GM18861 (cell line): ENCODE results near the gene CALD1.
A peak's percentile ranks its signal among the peaks of the same experiment; 100 is the strongest.

Experiments
- ATAC-seq: cut with Tn5 transposase; IDR thresholded peaks from one replicate; pipeline ENCODE4 v1.9.1; 2021; ENCODE audit not compliant: unreplicated experiment

Gene CALD1

DNA sequence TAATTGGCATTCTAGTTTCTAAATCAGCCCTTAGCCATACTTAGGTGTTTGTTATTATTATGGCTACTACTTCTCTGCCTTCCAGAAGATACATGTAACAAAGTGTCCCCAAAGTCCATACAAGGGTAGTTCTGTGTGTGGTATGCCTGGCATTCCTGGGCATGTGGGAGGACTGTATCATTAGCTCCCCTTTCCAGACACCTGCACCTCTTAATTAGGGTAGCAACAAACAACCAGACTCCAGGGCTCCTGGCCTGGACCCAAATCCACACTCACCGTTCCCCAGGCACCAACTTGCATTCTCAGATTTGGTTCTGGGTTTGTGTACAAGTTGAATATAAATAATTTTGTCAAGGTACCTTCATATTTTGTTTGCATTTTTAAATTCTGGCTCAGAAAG, 15.5 kb upstream of the CALD1 start:
- no peak for ATAC-seq

- ATAC-seq, result no peak
Observed at GRCh38 chr7:134764365-134764764, 15.1 kb upstream of the CALD1 start.

DNA sequence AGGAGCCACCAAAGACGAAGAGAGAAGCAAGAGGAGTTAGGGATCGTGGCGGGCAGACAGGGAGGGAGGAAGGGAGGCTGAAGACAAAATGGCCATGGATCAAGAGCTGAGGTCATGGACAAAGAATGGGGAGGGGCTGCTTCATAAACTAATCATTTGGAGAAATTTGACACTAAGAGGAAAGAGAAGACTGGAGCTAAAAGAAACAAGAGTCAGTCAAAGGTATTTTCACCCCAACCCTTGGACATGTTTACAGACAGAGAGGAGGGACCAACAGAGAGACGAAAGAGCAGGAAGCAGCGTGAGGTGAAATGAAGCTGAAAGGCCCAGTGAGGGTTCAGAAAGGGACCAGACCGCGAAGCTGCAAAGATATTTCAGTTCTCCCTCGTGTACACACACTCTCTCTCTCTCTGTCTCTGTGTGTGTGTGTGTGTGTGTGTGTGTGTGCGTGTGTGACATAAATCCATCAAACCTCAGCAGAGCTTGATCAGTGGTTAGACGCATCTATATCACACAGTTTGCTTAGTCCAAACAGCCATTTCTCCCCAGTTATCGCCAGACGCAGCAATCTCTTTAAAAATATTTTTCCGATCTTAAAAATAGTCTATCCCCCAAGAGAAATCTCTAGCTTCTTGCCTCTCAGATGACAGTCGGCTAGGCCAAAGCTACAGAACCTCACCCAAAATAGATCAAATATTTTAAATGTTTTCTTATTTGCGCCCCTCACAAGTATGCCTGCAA, 12.5 kb upstream of the CALD1 start:
- peak; percentile 71 for ATAC-seq

DNA sequence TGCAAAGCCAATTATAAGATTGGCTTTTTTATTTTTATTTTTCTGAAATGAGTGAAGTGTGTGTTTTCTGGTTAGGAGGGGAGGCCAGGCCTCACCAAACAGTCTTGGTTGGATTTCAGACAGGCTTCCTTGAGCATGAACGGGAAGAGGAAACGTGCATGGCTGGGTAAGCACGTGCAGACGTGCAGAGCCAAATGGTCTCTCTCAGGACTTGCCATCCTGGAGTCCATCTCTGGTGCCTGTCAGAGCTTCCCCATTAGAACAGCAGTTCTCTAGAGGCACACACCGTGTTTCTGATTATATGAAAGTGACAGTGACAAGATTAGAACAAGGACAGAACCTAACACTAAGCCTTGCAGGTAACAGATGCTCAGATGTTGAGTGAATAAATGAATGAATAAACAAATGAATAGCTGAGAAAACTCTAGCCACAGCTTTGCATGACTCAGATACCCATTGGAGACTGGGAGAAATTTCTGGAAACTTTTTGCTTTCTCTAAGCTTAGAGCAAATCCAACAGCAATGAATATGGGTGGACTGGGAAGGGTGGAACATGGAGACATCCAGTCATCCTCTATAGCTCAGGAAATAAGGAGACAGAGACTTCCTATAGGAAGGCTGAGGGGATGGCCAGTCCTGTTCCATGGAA, 11.8 kb upstream of the CALD1 start:
- no peak for ATAC-seq

GRCh38 chr7:134768243-134768642, 11.2 kb upstream of the CALD1 start:
- no peak for ATAC-seq

DNA sequence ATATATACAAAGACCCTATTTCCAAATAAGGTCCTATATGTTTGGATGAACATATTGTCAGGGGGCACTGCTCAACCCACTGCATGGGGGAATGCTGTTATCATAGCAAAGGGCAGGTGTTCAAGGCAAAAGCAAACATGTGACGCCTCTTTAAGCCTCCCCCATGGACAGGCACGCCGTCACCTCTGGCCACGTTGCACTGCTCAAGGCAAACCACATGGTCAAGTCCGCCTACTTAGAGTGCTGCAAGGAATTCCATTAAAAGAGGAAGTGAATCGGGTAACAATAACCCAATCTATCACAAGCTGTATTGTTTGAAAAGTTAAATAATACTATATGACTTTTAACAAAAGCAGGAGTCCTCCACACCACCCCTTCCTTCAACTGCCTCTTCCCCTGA, 8.8 kb upstream of the CALD1 start:
- ATAC-seq, result no peak

GRCh38 chr7:134771111-134771510, 8.3 kb upstream of the CALD1 start:
- no peak for ATAC-seq

- no peak for ATAC-seq
Observed at GRCh38 chr7:134771889-134772288, 7.5 kb upstream of the CALD1 start.

- ATAC-seq, result no peak
Observed at GRCh38 chr7:134772401-134772800, 7.0 kb upstream of the CALD1 start.

DNA sequence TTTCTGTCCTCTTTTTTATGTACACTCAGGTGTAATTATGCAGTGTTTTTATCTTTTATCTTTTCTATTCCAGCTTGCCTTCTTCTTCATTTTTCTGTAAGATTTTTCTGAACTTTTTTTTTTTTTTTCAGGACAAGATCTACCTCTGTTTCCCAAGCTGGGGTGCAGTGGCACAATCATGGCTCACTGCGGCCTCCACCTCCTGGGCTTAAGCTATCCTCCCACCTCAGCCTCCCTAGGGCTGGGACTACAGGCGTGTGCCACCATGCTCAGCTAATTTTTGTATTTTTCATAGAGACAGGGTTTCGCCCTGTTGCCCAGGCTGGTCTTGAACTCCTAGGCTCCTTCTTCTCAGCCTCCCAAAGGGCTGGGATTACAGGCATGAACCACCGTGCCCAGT, 6.3 kb upstream of the CALD1 start:
- no peak for ATAC-seq

GRCh38 chr7:134774119-134774518, 5.3 kb upstream of the CALD1 start:
- no peak for ATAC-seq

GRCh38 chr7:134777470-134777869, 2.0 kb upstream of the CALD1 start:
- ATAC-seq, result no peak

- no peak for ATAC-seq
Observed at GRCh38 chr7:134777908-134778580, 1.4 kb upstream of the CALD1 start.

DNA sequence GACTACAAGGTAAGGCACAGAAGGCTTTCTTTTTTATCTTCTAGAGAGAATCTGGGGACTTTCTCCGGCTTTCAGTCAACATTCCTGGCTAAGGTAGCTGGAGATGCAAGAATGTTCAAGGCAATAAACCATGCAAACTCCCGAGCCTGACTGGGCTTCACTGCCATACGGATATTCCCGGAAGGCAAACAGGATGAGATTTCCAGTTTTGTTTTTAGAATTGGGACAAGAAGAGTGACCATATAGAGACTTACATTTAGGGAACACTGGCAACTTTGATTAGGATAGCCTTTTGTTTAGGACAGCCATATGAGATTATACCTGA, 269 bp downstream of the CALD1 start:
- ATAC-seq, result no peak

GRCh38 chr7:134780166-134780828, 863 bp downstream of the CALD1 start:
- no peak for ATAC-seq

- ATAC-seq, result no peak
Observed at GRCh38 chr7:134781171-134781570, 1.7 kb downstream of the CALD1 start.

GRCh38 chr7:134782121-134782623, 2.7 kb downstream of the CALD1 start:
- peak; percentile 45 for ATAC-seq

GRCh38 chr7:134783294-134784069, 4.0 kb downstream of the CALD1 start:
- ATAC-seq, result no peak

- no peak for ATAC-seq
Observed at GRCh38 chr7:134784251-134785049, 5.0 kb downstream of the CALD1 start.

DNA sequence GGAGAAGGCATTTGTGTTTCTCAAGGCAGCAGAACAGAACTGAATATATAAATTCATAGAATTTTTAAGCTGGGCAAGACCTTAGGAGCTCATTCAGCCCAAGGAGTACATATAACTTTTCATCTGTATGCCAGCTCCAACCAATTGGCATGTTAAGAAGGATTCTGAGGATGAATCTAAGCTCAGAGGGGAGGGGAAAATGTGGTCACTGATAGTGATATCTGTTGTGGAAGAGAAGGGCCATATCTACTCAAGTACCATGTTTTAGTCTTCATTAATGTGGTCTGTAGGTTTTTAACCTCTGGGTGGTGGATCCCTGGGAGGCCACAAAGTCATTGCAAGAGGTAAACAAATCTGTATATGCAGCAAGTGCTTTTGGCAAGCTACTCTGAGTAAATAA, 6.4 kb downstream of the CALD1 start:
- ATAC-seq, result no peak
